Stimulated activated CD4-positive, alpha-beta T cell treated with anti-CD3 and anti-CD28 coated beads, Interleukin-1b, Interleukin-23, amount 100 ng/mL, for 4 hours (primary cell): Measurements from ENCODE around the gene CCDC6.
"Not testable (repeated sequence)": the region's sequence is repeated elsewhere in the genome, so short reads cannot be mapped to it uniquely, and the experiment has no call there.

Experiments
- DNase-seq, 2 donors: peaks; one replicate each; pipeline ENCODE4 v3.0.0-alpha.2; 2020; ENCODE audit warnings: low read depth in 2 of 2

CCDC6 gene

GRCh38 chr10:59762505-59762904 lies 143.9 kb downstream of the CCDC6 start:
- no peak for DNase-seq

GRCh38 chr10:59757966-59758365 lies 148.4 kb downstream of the CCDC6 start:
- no peak for DNase-seq

DNA sequence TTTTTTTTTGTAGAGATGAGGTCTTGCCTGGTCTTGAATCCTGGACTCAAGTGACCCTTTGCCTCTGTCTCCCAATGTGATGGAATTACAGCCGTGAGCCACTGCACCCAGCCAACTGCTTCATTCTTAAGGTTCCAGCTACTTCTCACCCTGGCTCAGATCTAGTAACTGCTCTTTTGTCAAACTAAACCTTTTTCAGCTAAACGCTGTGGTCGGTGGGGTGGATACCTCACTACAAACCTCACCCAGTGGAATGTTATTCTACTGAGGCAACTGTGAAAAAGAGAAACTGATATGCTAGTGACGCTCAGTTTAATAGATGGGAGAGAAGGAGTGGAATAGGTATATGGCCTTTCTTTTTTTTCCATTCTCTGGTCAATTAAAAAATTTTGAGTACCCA lies 151.4 kb downstream of the CCDC6 start:
- DNase-seq = no peak

DNA sequence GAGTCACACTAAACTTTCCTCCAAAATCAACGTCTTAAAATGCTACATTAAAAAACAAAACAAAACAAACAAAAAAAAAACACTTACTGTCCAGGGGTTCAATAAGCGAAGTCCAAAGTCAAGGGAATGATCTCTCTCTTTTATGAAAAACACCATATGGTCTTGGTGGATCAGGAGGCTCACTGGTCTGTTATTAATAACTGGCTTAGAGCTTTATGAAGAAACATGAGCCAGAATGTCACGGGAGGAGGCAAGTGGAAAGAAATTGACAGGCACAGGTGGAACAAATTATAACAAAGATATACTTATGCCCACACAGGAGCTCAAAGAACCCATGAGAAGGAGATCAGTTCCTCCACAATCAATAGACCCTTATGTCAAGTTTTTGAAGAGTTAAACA lies 153.1 kb downstream of the CCDC6 start, which contains the start of gene MRLN:
MRLN (minus strand) TSS at position 189 of the 400 bp plus-strand sequence.
- no peak for DNase-seq

GRCh38 chr10:59752278-59752940 lies 153.9 kb downstream of the CCDC6 start:
- DNase-seq = no peak

- no peak for DNase-seq
Observed at GRCh38 chr10:59750155-59750945, 156.0 kb downstream of the CCDC6 start.

DNA sequence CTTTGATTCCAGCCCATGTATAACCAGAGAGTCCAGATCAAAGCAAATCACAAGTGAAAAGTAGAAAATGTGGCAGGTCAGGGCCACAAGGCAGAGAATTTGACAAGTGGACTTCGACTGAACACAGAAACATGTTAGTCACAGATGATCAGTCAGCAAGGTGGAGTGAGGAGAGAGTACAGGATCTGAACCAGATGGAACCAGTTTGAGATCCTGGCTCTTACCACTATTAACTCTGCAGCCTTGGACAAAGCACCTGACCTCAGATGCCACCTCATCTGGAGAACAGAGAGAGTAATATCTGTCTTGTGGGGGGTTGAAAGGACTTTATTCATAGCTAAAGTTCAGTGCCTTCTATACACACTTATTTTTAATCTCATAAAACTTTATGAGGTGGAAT lies 157.5 kb downstream of the CCDC6 start:
- no peak for DNase-seq

DNA sequence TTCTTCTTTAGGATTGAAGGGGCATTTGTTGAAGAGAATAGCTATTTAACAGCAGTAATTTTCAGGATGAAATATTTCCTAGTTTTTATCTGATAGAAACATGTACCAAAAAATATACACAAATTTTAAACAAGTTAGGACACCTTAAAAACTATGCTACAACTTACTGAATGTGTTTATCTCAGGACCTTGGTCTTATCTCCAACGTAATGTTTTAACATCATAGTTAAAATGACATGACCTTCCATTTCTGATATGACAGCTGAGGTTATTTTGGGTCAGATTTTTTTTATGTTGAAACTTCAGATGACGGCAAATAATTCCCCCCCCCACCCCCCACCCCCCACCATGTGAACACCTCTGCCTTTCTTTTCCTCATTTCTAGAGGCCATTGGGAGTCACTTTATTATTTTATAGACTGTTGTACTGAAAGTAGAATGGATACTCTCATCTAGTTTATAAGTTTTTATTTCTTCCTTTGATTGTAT lies 161.1 kb downstream of the CCDC6 start:
- DNase-seq = no peak

DNA sequence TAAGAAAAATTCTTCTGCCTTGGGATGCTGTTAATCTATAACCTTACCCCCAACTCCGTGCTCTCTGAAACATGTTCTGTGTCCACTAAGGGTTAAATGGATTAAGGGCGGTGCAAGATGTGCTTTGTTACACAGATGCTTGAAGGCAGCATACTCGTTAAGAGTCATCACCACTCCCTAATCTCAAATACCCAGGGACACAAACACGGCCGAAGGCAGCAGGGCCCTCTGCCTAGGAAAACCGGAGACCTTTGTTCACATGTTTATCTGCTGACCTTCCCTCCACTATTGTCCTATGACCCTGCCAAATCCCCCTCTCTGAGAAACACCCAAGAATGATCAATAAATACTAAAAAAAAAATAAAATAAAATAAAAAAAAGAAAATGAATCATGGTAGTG lies 161.6 kb downstream of the CCDC6 start:
- not testable (repeated sequence) for DNase-seq

DNA sequence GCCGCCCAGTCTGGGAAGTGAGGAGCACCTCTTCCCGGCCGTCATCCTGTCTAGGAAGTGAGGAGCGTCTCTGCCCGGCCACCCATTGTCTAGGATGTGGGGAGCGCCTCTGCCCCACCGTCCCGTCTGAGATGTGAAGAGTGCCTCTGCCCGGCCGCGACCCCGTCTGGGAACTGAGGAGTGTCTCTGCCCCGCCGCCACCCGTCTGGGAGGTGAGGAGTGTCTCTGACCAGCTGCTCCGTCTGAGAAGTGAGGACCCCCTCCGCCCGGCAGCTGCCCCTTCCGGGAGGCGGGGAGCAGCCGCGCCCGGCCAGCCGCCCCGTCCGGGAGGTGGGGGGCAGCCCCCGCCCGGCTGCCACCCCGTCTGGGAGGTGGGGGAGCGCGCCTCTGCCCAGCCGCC lies 162.2 kb downstream of the CCDC6 start:
- DNase-seq = not testable (repeated sequence)

- DNase-seq = no peak
Observed at GRCh38 chr10:59741583-59741982, 164.8 kb downstream of the CCDC6 start.

DNA sequence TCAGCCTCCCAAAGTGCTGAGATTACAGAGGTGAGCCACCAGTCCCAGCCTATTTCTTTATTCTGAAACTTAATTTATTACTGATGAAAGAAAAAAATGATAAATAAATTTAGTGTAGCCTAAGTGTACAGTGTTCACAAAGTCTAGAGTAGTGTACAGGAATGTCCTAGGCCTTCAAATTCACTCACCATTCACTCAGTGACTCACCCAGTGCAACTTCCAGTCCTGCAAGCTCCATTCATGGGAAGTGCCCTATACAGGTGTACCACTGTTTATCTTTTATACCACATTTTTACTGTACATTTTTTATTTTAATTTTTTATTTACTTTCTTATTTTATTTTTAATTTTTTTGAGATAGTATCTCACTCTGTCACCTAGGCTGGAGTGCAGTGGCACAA lies 165.3 kb downstream of the CCDC6 start:
- DNase-seq = no peak
